Erythroblast (primary cell): ENCODE measurements around the gene PCDHGA4.
A peak's percentile ranks its signal among the peaks of the same experiment; 100 is the strongest.
"Not testable (repeated sequence)": the region's sequence is repeated elsewhere in the genome, so short reads cannot be mapped to it uniquely, and the experiment has no call there.

Experiments
- DNase-seq, 2 experiments: peaks; one replicate each; lab custom pipeline; 2025; lab: John Stamatoyannopoulos, UW
- GATA1 ChIP-seq: IDR thresholded peaks from 2 replicates; pipeline ENCODE4 v1.6.1; 2011; ENCODE audit warnings: low read depth, mild to moderate bottlenecking, control low read depth, low read length, moderate library complexity
- POLR2A ChIP-seq: IDR thresholded peaks from 2 replicates; pipeline ENCODE4 v1.6.1; 2011; ENCODE audit warnings: mild to moderate bottlenecking, low read length

PCDHGA4 gene

GRCh38 chr5:141363952-141364660 lies 9.3 kb downstream of the PCDHGA4 start, which contains the start of gene PCDHGA5:
PCDHGA5 (plus strand) TSS chr5:141364162; CDS start chr5:141364331, 169 bp downstream.
- no peak for TF ChIP-seq POLR2A
- TF ChIP-seq GATA1, result no peak
- DNase-seq, result no peak

- TF ChIP-seq POLR2A, result no peak
- TF ChIP-seq GATA1, result no peak
- no peak for DNase-seq
These were observed 11.4 kb downstream of the PCDHGA4 start for GRCh38 chr5:141366016-141366896.

- DNase-seq, result peak; percentile 4 to 8
- TF ChIP-seq GATA1, result no peak
- no peak for TF ChIP-seq POLR2A
These were observed 15.4 kb downstream of the PCDHGA4 start, which contains the start of gene PCDHGB3 for GRCh38 chr5:141369994-141370848. PCDHGB3 (plus strand) TSS chr5:141370242; CDS start chr5:141370395, 153 bp downstream.

GRCh38 chr5:141371572-141372475 lies 17.0 kb downstream of the PCDHGA4 start:
- TF ChIP-seq POLR2A (no peak), GATA1 (no peak)
- DNase-seq, result no peak

GRCh38 chr5:141373673-141374317 lies 19.0 kb downstream of the PCDHGA4 start, which contains the start of gene PCDHGA6:
PCDHGA6 (plus strand) TSS chr5:141373891; CDS start chr5:141374084, 193 bp downstream.
- peak; percentile 3 to 10 for DNase-seq

GRCh38 chr5:141374627-141375026 lies 19.8 kb downstream of the PCDHGA4 start:
- TF ChIP-seq POLR2A (no peak), GATA1 (no peak)
- DNase-seq, result no peak

More at GRCh38 chr5:141373673-141374317, 19.0 kb downstream of the PCDHGA4 start, which contains the start of gene PCDHGA6:
- TF ChIP-seq POLR2A, result no peak

- DNase-seq, result not testable (repeated sequence)
These were observed 20.8 kb downstream of the PCDHGA4 start for GRCh38 chr5:141375444-141376155.

GRCh38 chr5:141382469-141383294 lies 27.9 kb downstream of the PCDHGA4 start, which contains the start of gene PCDHGA7:
PCDHGA7 (plus strand) TSS chr5:141382742; CDS start chr5:141382900, 158 bp downstream.
- no peak for DNase-seq
- TF ChIP-seq POLR2A (no peak), GATA1 (no peak)

GRCh38 chr5:141383345-141383744 lies 28.5 kb downstream of the PCDHGA4 start:
- TF ChIP-seq GATA1 (no peak), POLR2A (no peak)
- no peak for DNase-seq

- DNase-seq, result no peak
- no peak for TF ChIP-seq POLR2A
- no peak for TF ChIP-seq GATA1
These were observed 29.8 kb downstream of the PCDHGA4 start for GRCh38 chr5:141384471-141385267.

- peak in 1 of 2 experiments; percentile 12 for DNase-seq
These were observed 32.9 kb downstream of the PCDHGA4 start, which contains the start of gene PCDHGB4 for GRCh38 chr5:141387557-141388311. PCDHGB4 (plus strand) TSS chr5:141387698; CDS start chr5:141387885, 187 bp downstream.
